ENCODE data around the gene C16orf87.

The C16orf87 gene

DNA sequence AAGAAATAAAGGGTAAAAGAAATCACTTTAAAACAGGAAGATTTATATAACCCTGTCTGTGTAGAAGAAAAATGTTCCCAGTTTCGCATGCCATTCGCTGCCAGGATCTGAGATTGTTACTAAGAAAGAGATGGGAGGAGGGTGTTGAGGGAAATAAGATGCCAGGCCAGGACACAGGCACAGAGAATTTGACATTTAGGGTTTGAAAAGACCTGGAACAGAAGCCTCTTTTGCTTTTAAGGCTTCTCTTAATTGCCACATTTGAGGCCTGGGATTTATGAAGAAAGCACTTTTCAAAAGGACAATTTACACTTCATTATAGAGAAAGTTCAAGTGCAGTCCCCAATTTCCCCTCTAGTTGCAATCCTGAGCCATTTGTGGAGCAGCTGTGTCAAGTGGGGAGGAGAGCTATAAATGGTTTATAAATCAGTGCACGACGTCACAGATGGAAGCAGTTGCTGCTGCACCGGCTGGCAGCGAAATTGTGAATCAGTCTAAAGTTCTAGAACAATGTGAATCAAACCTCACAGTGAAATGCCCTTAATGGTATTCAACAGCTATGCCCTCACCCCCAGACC is 26.5 kb upstream of the C16orf87 start:
- TF ChIP-seq, protein P1, sequence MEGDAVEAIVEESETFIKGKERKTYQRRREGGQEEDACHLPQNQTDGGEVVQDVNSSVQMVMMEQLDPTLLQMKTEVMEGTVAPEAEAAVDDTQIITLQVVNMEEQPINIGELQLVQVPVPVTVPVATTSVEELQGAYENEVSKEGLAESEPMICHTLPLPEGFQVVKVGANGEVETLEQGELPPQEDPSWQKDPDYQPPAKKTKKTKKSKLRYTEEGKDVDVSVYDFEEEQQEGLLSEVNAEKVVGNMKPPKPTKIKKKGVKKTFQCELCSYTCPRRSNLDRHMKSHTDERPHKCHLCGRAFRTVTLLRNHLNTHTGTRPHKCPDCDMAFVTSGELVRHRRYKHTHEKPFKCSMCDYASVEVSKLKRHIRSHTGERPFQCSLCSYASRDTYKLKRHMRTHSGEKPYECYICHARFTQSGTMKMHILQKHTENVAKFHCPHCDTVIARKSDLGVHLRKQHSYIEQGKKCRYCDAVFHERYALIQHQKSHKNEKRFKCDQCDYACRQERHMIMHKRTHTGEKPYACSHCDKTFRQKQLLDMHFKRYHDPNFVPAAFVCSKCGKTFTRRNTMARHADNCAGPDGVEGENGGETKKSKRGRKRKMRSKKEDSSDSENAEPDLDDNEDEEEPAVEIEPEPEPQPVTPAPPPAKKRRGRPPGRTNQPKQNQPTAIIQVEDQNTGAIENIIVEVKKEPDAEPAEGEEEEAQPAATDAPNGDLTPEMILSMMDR (IDR thresholded peaks at IDR 0.05; ENCODE audit: poor library complexity, severe bottlenecking), result peak; percentile 26
- no peaks in the 10 kb centered on the region for H3K27me3 ChIP-seq (ENCODE audit: insufficient read depth, poor library complexity, severe bottlenecking)
- DNase-seq (ENCODE audit: low spot score) (no peak), ATAC-seq (ENCODE audit: low read depth) (no peak)
- no peak overlapping the region for H3K27ac ChIP-seq (ENCODE audit: poor library complexity, severe bottlenecking)
- H3K4me3 ChIP-seq (ENCODE audit: severe bottlenecking), result no peak overlapping the region
- H3K36me3 ChIP-seq (ENCODE audit: low read depth), result no peaks in the 10 kb centered on the region
- peaks cover 14% of the 10 kb centered on the region for H3K4me1 ChIP-seq (ENCODE audit: insufficient read depth, poor library complexity, severe bottlenecking)
- no peaks in the 10 kb centered on the region for H3K9me3 ChIP-seq (ENCODE audit: severe bottlenecking)

DNA sequence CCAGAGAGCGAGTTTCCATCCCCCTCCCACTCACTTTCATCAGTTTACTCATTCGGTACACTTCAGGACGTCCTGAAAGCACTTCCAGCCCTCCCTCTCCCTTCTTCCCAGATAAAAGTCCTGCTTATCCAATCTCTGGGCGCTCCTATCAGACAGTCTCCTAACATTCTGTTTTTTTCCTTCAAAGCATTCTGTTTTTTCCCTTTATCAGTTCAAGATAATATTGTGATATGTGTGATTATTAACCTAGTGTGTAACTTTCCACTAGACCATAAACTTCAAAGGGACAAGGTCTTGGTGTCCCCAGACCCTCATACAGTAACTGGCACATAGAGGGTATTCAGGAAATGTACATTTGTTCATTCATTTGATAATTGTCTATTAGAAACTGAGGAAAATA is 24.4 kb upstream of the C16orf87 start:
- Histone ChIP-seq H3K9me3 (ENCODE audit: severe bottlenecking) (no peaks in the 10 kb centered on the region), H3K4me1 (ENCODE audit: insufficient read depth, poor library complexity, severe bottlenecking) (peaks cover 11% of the 10 kb centered on the region), H3K27me3 (ENCODE audit: insufficient read depth, poor library complexity, severe bottlenecking) (no peaks in the 10 kb centered on the region), H3K27ac (ENCODE audit: poor library complexity, severe bottlenecking) (no peak overlapping the region), H3K4me3 (ENCODE audit: severe bottlenecking) (no peak overlapping the region), H3K36me3 (ENCODE audit: low read depth) (no peaks in the 10 kb centered on the region)
- ATAC-seq (ENCODE audit: low read depth), result no peak
- no peak for DNase-seq (ENCODE audit: low spot score)
- TF ChIP-seq, protein P1 (IDR thresholded peaks at IDR 0.05; ENCODE audit: poor library complexity, severe bottlenecking), result no peak

DNA sequence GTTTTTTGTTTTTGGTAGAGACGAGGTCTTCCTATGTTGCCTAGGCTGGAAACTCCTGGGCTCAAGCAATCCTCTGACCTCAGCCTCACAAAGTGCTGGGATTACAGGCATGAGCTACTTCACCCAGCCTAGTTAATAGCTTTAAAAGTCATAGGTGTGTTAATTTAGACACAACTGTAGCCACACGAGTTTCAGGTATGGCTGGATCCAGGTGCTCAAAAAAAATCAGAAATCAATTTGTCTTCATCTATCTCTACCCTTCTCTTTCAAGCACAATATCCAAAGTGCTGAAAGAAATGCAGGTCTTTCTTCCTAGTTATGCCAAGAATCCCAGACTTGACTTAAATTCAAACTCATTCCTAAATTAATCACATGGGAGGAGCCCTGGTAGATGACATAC is 23.9 kb upstream of the C16orf87 start:
- no peaks in the 10 kb centered on the region for H3K27me3 ChIP-seq (ENCODE audit: insufficient read depth, poor library complexity, severe bottlenecking)
- H3K4me1 ChIP-seq (ENCODE audit: insufficient read depth, poor library complexity, severe bottlenecking), result peaks cover 6% of the 10 kb centered on the region
- no peak for ATAC-seq (ENCODE audit: low read depth)
- H3K27ac ChIP-seq (ENCODE audit: poor library complexity, severe bottlenecking), result no peak overlapping the region
- no peaks in the 10 kb centered on the region for H3K36me3 ChIP-seq (ENCODE audit: low read depth)
- TF ChIP-seq, protein P1 (IDR thresholded peaks at IDR 0.05; ENCODE audit: poor library complexity, severe bottlenecking), result no peak
- H3K9me3 ChIP-seq (ENCODE audit: severe bottlenecking), result no peaks in the 10 kb centered on the region
- no peak overlapping the region for H3K4me3 ChIP-seq (ENCODE audit: severe bottlenecking)
- no peak for DNase-seq (ENCODE audit: low spot score)

DNA sequence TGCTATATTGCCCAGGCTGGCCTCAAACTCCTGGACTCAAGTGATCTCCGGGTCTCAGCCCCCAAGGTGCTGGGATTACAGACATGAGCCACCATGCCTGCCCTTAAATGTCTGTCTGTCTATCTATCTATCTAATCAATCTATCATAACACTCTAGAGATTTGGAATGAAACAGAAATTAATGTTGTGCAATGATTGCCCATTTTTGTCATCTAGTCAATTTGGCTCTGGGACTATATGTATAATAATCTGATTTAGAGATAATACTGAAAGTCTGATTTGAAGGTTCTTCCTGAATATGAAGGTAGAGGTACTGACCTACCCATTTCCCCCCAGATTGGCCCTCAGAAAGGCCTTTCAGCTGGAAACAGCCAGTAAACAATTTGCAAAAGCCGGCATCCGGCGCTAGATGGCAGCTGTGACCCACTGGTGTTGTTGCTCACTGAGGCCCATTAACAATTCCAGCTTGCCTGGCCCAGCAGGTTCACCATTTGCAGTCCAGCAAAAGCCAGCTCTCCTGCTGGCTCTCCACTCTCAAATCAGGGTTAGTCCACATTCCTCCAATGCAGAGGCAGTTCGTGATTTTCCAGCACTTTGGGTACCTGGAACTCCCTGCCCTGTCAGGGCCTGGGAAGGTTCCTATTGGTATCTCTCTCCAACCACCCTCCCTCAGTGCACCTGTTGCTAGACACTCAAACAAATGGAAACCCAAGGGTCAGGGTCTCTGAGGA is 22.9 kb upstream of the C16orf87 start:
- no peak for DNase-seq (ENCODE audit: low spot score)

More for the DNA sequence above, 22.9 kb upstream of the C16orf87 start:
- Histone ChIP-seq H3K9me3 (ENCODE audit: severe bottlenecking) (no peaks in the 10 kb centered on the region), H3K27me3 (ENCODE audit: insufficient read depth, poor library complexity, severe bottlenecking) (no peaks in the 10 kb centered on the region), H3K4me3 (ENCODE audit: severe bottlenecking) (no peak overlapping the region), H3K36me3 (ENCODE audit: low read depth) (no peaks in the 10 kb centered on the region), H3K27ac (ENCODE audit: poor library complexity, severe bottlenecking) (no peak overlapping the region), H3K4me1 (ENCODE audit: insufficient read depth, poor library complexity, severe bottlenecking) (no peaks in the 10 kb centered on the region)
- ATAC-seq (ENCODE audit: low read depth), result peak; percentile 77
- TF ChIP-seq, protein P1 (IDR thresholded peaks at IDR 0.05; ENCODE audit: poor library complexity, severe bottlenecking), result peak; percentile 94

Measured in RWPE2 (cell line).